Testis (tissue), 3 donors: ENCODE data around the gene SPDEF. TPM values are rescaled to one million over a fixed set of nuclear protein-coding genes. Genes with fewer than 3 reads are reported as not detected.

Experiments
- DNase-seq: peaks from one replicate; pipeline ENCODE4 v3.0.0-alpha.2; 2019
- H3K27ac ChIP-seq, 2 donors: fragments of 200-600 bp; sonication (generic); one replicate each; pipeline ENCODE4 v1.5.1; 2019
- H3K27me3 ChIP-seq: fragments of 200-600 bp; sonication (generic); one replicate; pipeline ENCODE4 v1.5.1; 2019
- H3K36me3 ChIP-seq: fragments of 200-600 bp; sonication (generic); one replicate; pipeline ENCODE4 v1.5.1; 2017; ENCODE audit warnings: low read depth; ENCODE audit errors: missing control alignments
- H3K4me1 ChIP-seq: fragments of 200-600 bp; sonication (generic); one replicate; pipeline ENCODE4 v1.5.1; 2019
- H3K4me3 ChIP-seq, 2 donors: fragments of 200-600 bp; sonication (generic); one replicate each; pipeline ENCODE4 v1.5.1; 2017 to 2019
- H3K9me3 ChIP-seq: fragments of 200-600 bp; sonication (generic); one replicate; pipeline ENCODE4 v1.5.1; 2017
- CTCF ChIP-seq, 3 experiments: fragments of 450-650 bp in 2 of 3; fragments of 200-600 bp in 1 of 3; sonication (generic) in 1 of 3; IDR thresholded peaks; one replicate each; pipeline ENCODE4 v1.5.1; 2016 to 2019; ENCODE audit warnings: antibody characterized with exemption in 3 of 3, mild to moderate bottlenecking in 2 of 3, moderate library complexity in 1 of 3
- POLR2A ChIP-seq: fragments of 450-650 bp; IDR thresholded peaks from one replicate; pipeline ENCODE4 v1.6.1; 2017; ENCODE audit warnings: antibody characterized with exemption, mild to moderate bottlenecking, moderate library complexity
- WGBS, 2 donors: methylation state at CpG; one replicate each; pipeline ENCODE4 v1.1.5; 2018; 5-methylcytosine and 5-hydroxymethylcytosine counted together
- intact Hi-C: fragments of 100-400 bp; cut with DNase I; formaldehyde crosslinking; loops from one replicate; pipeline ENCODE4 v1.15.1; 2023; ENCODE audit warnings: low total_unique reads
- polyA plus RNA-seq: library from polyadenylated mRNA; stranded (reverse); fragments of 350-450 nt; fragmentation: Illumina TruSeq; extraction: RNeasy Lipid Tissue Mini Kit (QIAGEN cat#74804); gene quantifications from one replicate; pipeline ENCODE4 v1.2.3, GENCODE V29; 2014; ENCODE audit warnings: low read depth, low replicate concordance; ENCODE audit not compliant: insufficient read depth
- total RNA-seq, 2 donors: library from RNA; depleted of rRNA; stranded (reverse); fragments of >200 nt; gene quantifications; one replicate each; pipeline ENCODE4 v1.2.3, GENCODE V29; 2016

SPDEF gene
- total and polyA plus RNA-seq, 3 donors from 2014 or later: 0.33 to 0.62 (median 0.47) TPM

GRCh38 chr6:34508425-34508824, 47.7 kb downstream of the SPDEF start:
- no peaks in the 10 kb centered on the region for H3K36me3 ChIP-seq
- WGBS, 2 donors: 90 to 98% methylated on average over 3 of the region's 3 CpGs
- H3K27me3 ChIP-seq: no peaks in the 10 kb centered on the region
- DNase-seq: no peak
- H3K27ac ChIP-seq: no peak overlapping the region
- intact Hi-C loops: no loop called here
- TF ChIP-seq CTCF (IDR thresholded peaks at IDR 0.05): no peak
- no peak for TF ChIP-seq POLR2A
- H3K4me1 ChIP-seq: no peaks in the 10 kb centered on the region
- no peak overlapping the region for H3K4me3 ChIP-seq
- H3K9me3 ChIP-seq: no peaks in the 10 kb centered on the region

GRCh38 chr6:34506718-34507117, 49.4 kb downstream of the SPDEF start:
- DNase-seq: no peak
- no peak for TF ChIP-seq POLR2A
- no peak for TF ChIP-seq CTCF (IDR thresholded peaks at IDR 0.05)

GRCh38 chr6:34497411-34497810, 58.7 kb downstream of the SPDEF start:
- DNase-seq: no peak
- intact Hi-C loops: no loop called here

More at GRCh38 chr6:34506718-34507117, 49.4 kb downstream of the SPDEF start:
- H3K4me1 ChIP-seq: no peaks in the 10 kb centered on the region
- H3K9me3 ChIP-seq: no peaks in the 10 kb centered on the region
- H3K4me3 ChIP-seq: no peak overlapping the region
- H3K27ac ChIP-seq: no peak overlapping the region
- no peaks in the 10 kb centered on the region for H3K36me3 ChIP-seq
- 56 to 71% methylated on average over 3 to 5 of the region's 5 CpGs for WGBS, 2 donors
- intact Hi-C loops: no loop called here
- no peaks in the 10 kb centered on the region for H3K27me3 ChIP-seq

GRCh38 chr6:34496103-34496685, 59.9 kb downstream of the SPDEF start:
- no peak for DNase-seq
- no peaks in the 10 kb centered on the region for H3K27me3 ChIP-seq
- no peak overlapping the region for H3K4me3 ChIP-seq
- TF ChIP-seq CTCF (IDR thresholded peaks at IDR 0.05): no peak
- no peak for TF ChIP-seq POLR2A
- WGBS, 2 donors: 60 to 70% methylated on average over 5 to 9 of the region's 9 CpGs
- no peaks in the 10 kb centered on the region for H3K4me1 ChIP-seq
- no peaks in the 10 kb centered on the region for H3K9me3 ChIP-seq
- intact Hi-C loops: no loop called here
- H3K27ac ChIP-seq: no peak overlapping the region
- H3K36me3 ChIP-seq: no peaks in the 10 kb centered on the region

More at GRCh38 chr6:34497411-34497810, 58.7 kb downstream of the SPDEF start:
- Histone ChIP-seq H3K27me3 (no peaks in the 10 kb centered on the region), H3K36me3 (no peaks in the 10 kb centered on the region), H3K27ac (no peak overlapping the region), H3K4me1 (no peaks in the 10 kb centered on the region), H3K9me3 (no peaks in the 10 kb centered on the region), H3K4me3 (no peak overlapping the region)
- 77 to 78% methylated on average over 10 of the region's 10 CpGs for WGBS, 2 donors
- TF ChIP-seq POLR2A (no peak), CTCF (IDR thresholded peaks at IDR 0.05) (no peak)

GRCh38 chr6:34494973-34495372, 61.2 kb downstream of the SPDEF start:
- TF ChIP-seq POLR2A (no peak), CTCF (IDR thresholded peaks at IDR 0.05) (no peak)
- H3K36me3 ChIP-seq: no peaks in the 10 kb centered on the region
- no peak overlapping the region for H3K27ac ChIP-seq
- no peak overlapping the region for H3K4me3 ChIP-seq
- H3K27me3 ChIP-seq: no peaks in the 10 kb centered on the region
- 77 to 80% methylated on average over 3 of the region's 3 CpGs for WGBS, 2 donors
- DNase-seq: no peak
- no peaks in the 10 kb centered on the region for H3K9me3 ChIP-seq
- intact Hi-C loops: no loop called here
- no peaks in the 10 kb centered on the region for H3K4me1 ChIP-seq
